Heart right ventricle (tissue), 16 donors: Measurements from ENCODE around the gene DDX31. TPM values are rescaled to one million over a fixed set of nuclear protein-coding genes. Genes with fewer than 3 reads are reported as not detected.

Experiments
- ATAC-seq, 8 donors: fragments of 200-7000 bp; cut with Tn5 transposase; one replicate each; pipeline ENCODE4 v1.9.1; 2020; ENCODE audit warnings: mild to moderate bottlenecking in 8 of 8, moderate library complexity in 8 of 8, moderate number of reproducible peaks in 1 of 8
- DNase-seq, 2 donors: peaks; one replicate each; pipeline ENCODE4 v3.0.0-alpha.2; 2020
- H3K27ac ChIP-seq, 10 donors: fragments of 200-600 bp; sonication (generic) in 2 of 10; one replicate each; pipeline versions ENCODE4 v1.5.0 to v1.8.0; 2020 to 2022; ENCODE audit warnings: mild to moderate bottlenecking in 3 of 10
- H3K27me3 ChIP-seq, 7 donors: fragments of 200-600 bp; one replicate each; pipeline ENCODE4 v1.8.0; 2021 to 2022; ENCODE audit warnings: mild to moderate bottlenecking in 2 of 7
- H3K36me3 ChIP-seq, 9 donors: fragments of 200-600 bp; sonication (generic) in 1 of 9; one replicate each; pipeline versions ENCODE4 v1.5.0 to v1.8.0; 2020 to 2022; ENCODE audit warnings: mild to moderate bottlenecking in 2 of 9
- H3K4me1 ChIP-seq, 9 donors: fragments of 200-600 bp; sonication (generic) in 1 of 9; one replicate each; pipeline versions ENCODE4 v1.5.0 to v1.8.0; 2020 to 2022; ENCODE audit warnings: mild to moderate bottlenecking in 4 of 9
- H3K4me3 ChIP-seq, 10 donors: fragments of 200-600 bp; sonication (generic) in 2 of 10; one replicate each; pipeline versions ENCODE4 v1.5.0 to v1.8.0; 2020 to 2022; ENCODE audit warnings: mild to moderate bottlenecking in 7 of 10, moderate library complexity in 2 of 10
- H3K9me3 ChIP-seq, 11 donors: fragments of 200-600 bp in 10 of 11; sonication (generic) in 2 of 11; one replicate each; pipeline versions ENCODE4 v1.5.0 to v1.8.0; 2013 to 2022; ENCODE audit warnings: mild to moderate bottlenecking in 2 of 11, control low read depth in 1 of 11, moderate library complexity in 1 of 11
- CTCF ChIP-seq, 9 donors: fragments of 200-600 bp; sonication (generic) in 2 of 9; IDR thresholded peaks; one replicate each; pipeline versions ENCODE4 v1.5.0 to v1.8.0; 2021 to 2022; ENCODE audit warnings: antibody characterized with exemption in 9 of 9, mild to moderate bottlenecking in 5 of 9, moderate library complexity in 1 of 9
- WGBS, 2 donors: extraction: QIAGEN DNeasy Blood & Tissue Kit; methylation state at CpG; one replicate each; pipeline ENCODE4 v1.1.7; 2013; ENCODE audit warnings: inconsistent platforms in 1 of 2; 5-methylcytosine and 5-hydroxymethylcytosine counted together
- intact Hi-C, 10 donors: fragments of 100-400 bp; cut with DNase I; formaldehyde crosslinking; loops; one replicate each; pipeline versions ENCODE4 v1.11.1 to v1.14.2; 2022
- polyA plus RNA-seq, 2 donors: library from polyadenylated mRNA; stranded (reverse); fragments of 200-250 nt; gene quantifications; one replicate each; pipeline ENCODE4 v1.2.3, GENCODE V29; 2013
- total RNA-seq, 10 donors: library from RNA; stranded (reverse); fragmentation: NEBNext Ultra II Directional in 3 of 10; extraction: Animal tissue kit (Norgen Biotek cat#: 25700) in 3 of 10; gene quantifications; one replicate each; pipeline versions ENCODE4 v1.2.1 to v1.2.4, GENCODE V29; 2021 to 2023
- donor health status: Arrhythmogenic right ventricular cardiomyopathy.
- donor health status: ischemic (EF 13 %, LVEDD 7.1; RV severe dilation, severe dysfunction).
- donor health status: healthy with polysubstance abuse.
- donor health status: DM: no; HTN: yes; CAD: no.
- donor health status: DM: no; HTN: no; CAD: no.
- donor health status: ischemic (EF 25% LVEDD 6.9; RV normal size, moderate dysfunction).
- donor health status: ischemic (EF 25% LVEDD 5.7; RV mildly dilated, moderate dysfunction).
- donor health status: healthy.
- donor health status: DM: yes; HTN: yes; CAD: no.
- donor health status: Ischemic cardiomyopathy.
- donor health status: ischemic (EF 35%, LVEDD 5.7; RV mildly dilated, moderate dysfunction).
- donor health status: nonischemic (EF 11% LVEDD 7.7; RV severe dilation, severe dysfunction).
- donor health status: DM: yes; HTN: yes; CAD: no.
- donor health status: PGD.
- donor health status: ischemic (EF 29% LVEDD 5.4; RV normal size, mild dysfunction).
- donor health status: nonischemic (EF 23%, LVEDD 6.1; RV moderate dilation, normal function).

The DDX31 gene
- total and polyA plus RNA-seq, 12 donors, result 4.0 to 6.4 (median 5.0) TPM

DNA sequence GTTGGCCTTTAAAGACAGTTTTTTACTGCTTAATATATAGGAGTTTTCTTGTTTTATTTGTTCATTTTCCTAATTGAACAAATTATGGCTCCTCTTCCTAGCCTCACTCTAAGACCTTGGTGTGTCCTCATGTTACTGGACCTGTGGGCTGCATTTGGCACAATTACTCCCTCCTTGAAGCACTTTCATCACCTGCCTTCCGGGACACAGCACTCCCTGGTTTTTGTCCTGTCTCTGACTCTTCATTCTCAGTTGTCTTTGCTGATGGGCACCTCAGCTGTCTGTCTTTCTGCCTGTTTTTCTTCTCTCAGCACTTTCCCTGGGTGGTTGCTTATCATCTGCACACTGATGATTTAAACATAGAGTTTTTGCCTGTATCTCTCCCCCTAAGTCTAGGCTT lies 14.1 kb upstream of the DDX31 start:
- Histone ChIP-seq H3K4me3 (no peak overlapping the region), H3K27me3 (no peaks in the 10 kb centered on the region), H3K4me1 (peaks cover 0 to 4% (median 0%) of the 10 kb centered on the region in 9 donors), H3K27ac (peak overlapping the region in 1 of 10 donors; percentile 20), H3K9me3 (no peaks in the 10 kb centered on the region), H3K36me3 (peaks cover 0 to 84% (median 23%) of the 10 kb centered on the region in 9 donors)
- ATAC-seq (peak in 5 of 8 donors; percentile 28 to 65 (median 59)), DNase-seq (peak in 1 of 2 donors; percentile 6)
- intact Hi-C loops, result no loop called here
- 48 to 64% methylated on average over 1 of the region's 1 CpG for WGBS, 2 donors
- no peak for TF ChIP-seq CTCF (IDR thresholded peaks at IDR 0.05)

DNA sequence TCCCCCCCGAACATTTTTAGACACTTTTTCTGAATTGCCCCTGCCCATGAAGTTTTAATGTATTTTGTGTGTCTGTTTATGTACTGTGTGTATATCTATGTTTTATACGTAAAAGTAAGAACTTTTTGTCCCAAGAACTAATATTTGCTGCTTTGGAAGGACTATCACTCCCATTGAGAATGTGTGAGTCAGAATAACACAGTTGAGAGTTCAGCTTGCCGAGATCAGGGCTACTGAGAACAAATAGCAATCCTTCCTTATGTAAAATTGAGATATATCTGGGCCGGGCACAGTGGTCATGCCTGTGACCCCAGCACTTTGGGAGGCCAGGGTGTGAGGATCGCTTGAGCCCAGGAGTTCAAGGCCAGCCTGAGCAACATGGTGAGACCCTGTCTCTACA lies 11.8 kb upstream of the DDX31 start:
- no peak for TF ChIP-seq CTCF (IDR thresholded peaks at IDR 0.05)
- DNase-seq, result no peak
- no peaks in the 10 kb centered on the region for H3K27me3 ChIP-seq
- no peak overlapping the region for H3K4me3 ChIP-seq
- intact Hi-C loops, result no loop called here
- ATAC-seq, result no peak
- no peak overlapping the region for H3K27ac ChIP-seq
- peaks cover 0 to 74% (median 33%) of the 10 kb centered on the region in 9 donors for H3K36me3 ChIP-seq
- H3K9me3 ChIP-seq, result no peaks in the 10 kb centered on the region
- peaks cover 0 to 4% (median 0%) of the 10 kb centered on the region in 9 donors for H3K4me1 ChIP-seq
- WGBS, 2 donors, result 78 to 92% methylated on average over 5 of the region's 5 CpGs

GRCh38 chr9:132679946-132680625 lies 10.3 kb upstream of the DDX31 start:
- no peak overlapping the region for H3K4me3 ChIP-seq
- no peak overlapping the region for H3K27ac ChIP-seq
- peaks cover 0 to 59% (median 24%) of the 10 kb centered on the region in 9 donors for H3K36me3 ChIP-seq
- H3K4me1 ChIP-seq, result peaks cover 0 to 10% (median 0%) of the 10 kb centered on the region in 9 donors
- no peak for ATAC-seq
- TF ChIP-seq CTCF (IDR thresholded peaks at IDR 0.05), result no peak
- intact Hi-C loops, result loop anchor here in 2 of 10 donors (10.0 kb wide), 2 partner anchors 115 to 125 kb away; no protein-coding TSS in a partner anchor
- H3K9me3 ChIP-seq, result no peaks in the 10 kb centered on the region
- WGBS, 2 donors, result 63 to 86% methylated on average over 3 of the region's 3 CpGs
- H3K27me3 ChIP-seq, result no peaks in the 10 kb centered on the region
- DNase-seq, result no peak

DNA sequence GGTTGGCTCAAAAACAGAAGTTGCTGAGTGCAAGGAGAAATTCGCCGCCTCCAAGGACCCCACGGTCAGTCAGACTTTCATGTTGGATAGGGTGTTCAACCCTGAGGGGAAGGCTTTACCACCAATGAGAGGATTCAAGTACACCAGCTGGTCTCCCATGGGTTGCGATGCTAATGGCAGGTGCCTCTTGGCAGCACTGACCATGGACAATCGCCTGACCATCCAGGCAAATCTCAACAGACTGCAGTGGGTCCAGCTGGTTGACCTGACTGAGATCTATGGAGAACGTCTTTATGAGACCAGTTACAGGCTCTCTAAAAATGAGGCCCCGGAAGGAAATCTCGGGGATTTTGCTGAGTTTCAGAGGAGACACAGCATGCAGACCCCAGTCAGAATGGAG lies 8.2 kb upstream of the DDX31 start:
- no peaks in the 10 kb centered on the region for H3K27me3 ChIP-seq
- no peak overlapping the region for H3K27ac ChIP-seq
- no peak overlapping the region for H3K4me3 ChIP-seq
- H3K9me3 ChIP-seq, result no peaks in the 10 kb centered on the region
- no peak for TF ChIP-seq CTCF (IDR thresholded peaks at IDR 0.05)
- DNase-seq (no peak), ATAC-seq (no peak)
- intact Hi-C loops, result loop anchor here in 2 of 10 donors (10.0 kb wide), 2 partner anchors 117 to 127 kb away; no protein-coding TSS in a partner anchor
- 93 to 95% methylated on average over 8 of the region's 8 CpGs for WGBS, 2 donors
- peaks cover 0 to 40% (median 18%) of the 10 kb centered on the region in 9 donors for H3K36me3 ChIP-seq
- peaks cover 0 to 26% (median 7%) of the 10 kb centered on the region in 9 donors for H3K4me1 ChIP-seq
